Stimulated activated CD4-positive, alpha-beta T cell treated with anti-CD3 and anti-CD28 coated beads, TNF-alpha, amount 100 ng/mL, for 4 hours (primary cell): ENCODE data around the gene MAPK8IP2.

Experiments
- DNase-seq, 3 experiments: peaks; one replicate each; pipeline ENCODE4 v3.0.0-alpha.2; 2020; ENCODE audit warnings: low read depth in 3 of 3

The MAPK8IP2 gene

GRCh38 chr22:50600538-50600937 is at the start of gene MAPK8IP2:
TSS of gene MAPK8IP2 (plus strand) at chr22:50600793. CDS start at chr22:50600819, 26 bp downstream.
- DNase-seq, result no peak

GRCh38 chr22:50551160-50551752 is 49.3 kb upstream of the MAPK8IP2 start:
- DNase-seq, result no peak

- no peak for DNase-seq
These were observed 47.3 kb upstream of the MAPK8IP2 start for GRCh38 chr22:50553310-50553709.

GRCh38 chr22:50556703-50557102 is 43.9 kb upstream of the MAPK8IP2 start:
- DNase-seq, result no peak

GRCh38 chr22:50560034-50560433 is 40.6 kb upstream of the MAPK8IP2 start:
- DNase-seq, result no peak

GRCh38 chr22:50561401-50562358 is 38.9 kb upstream of the MAPK8IP2 start:
- no peak for DNase-seq

- peak; percentile 94 to 98 (median 95) for DNase-seq
These were observed 37.8 kb upstream of the MAPK8IP2 start, which contains the start of gene SYCE3 for GRCh38 chr22:50562523-50563412. TSS of gene SYCE3 (minus strand) at chr22:50562919. CDS start at chr22:50556405, 6,514 bp downstream.

- DNase-seq, result no peak
These were observed 37.0 kb upstream of the MAPK8IP2 start for GRCh38 chr22:50563413-50564160.

GRCh38 chr22:50564289-50564688 is 36.3 kb upstream of the MAPK8IP2 start:
- no peak for DNase-seq

- no peak for DNase-seq
These were observed 32.8 kb upstream of the MAPK8IP2 start for GRCh38 chr22:50567721-50568252.

- DNase-seq, result no peak
These were observed 32.0 kb upstream of the MAPK8IP2 start for GRCh38 chr22:50568626-50569025.

- DNase-seq, result no peak
These were observed 31.5 kb upstream of the MAPK8IP2 start for GRCh38 chr22:50569041-50569459.

GRCh38 chr22:50569896-50570535 is 30.6 kb upstream of the MAPK8IP2 start:
- DNase-seq, result no peak

GRCh38 chr22:50570861-50571260 is 29.7 kb upstream of the MAPK8IP2 start:
- no peak for DNase-seq

GRCh38 chr22:50571264-50572175 is 29.1 kb upstream of the MAPK8IP2 start:
- DNase-seq, result no peak

GRCh38 chr22:50572965-50573364 is 27.6 kb upstream of the MAPK8IP2 start:
- no peak for DNase-seq

- DNase-seq, result no peak
These were observed 26.9 kb upstream of the MAPK8IP2 start for GRCh38 chr22:50573491-50574382.

GRCh38 chr22:50574383-50574755 is 26.2 kb upstream of the MAPK8IP2 start:
- no peak for DNase-seq
